ENCODE data around the gene TM9SF4.

Gene TM9SF4

GRCh38 chr20:32110173-32110704, 725 bp downstream of the TM9SF4 start:
- peak overlapping the region; percentile 98 for H2BK5ac ChIP-seq (ENCODE audit: low read depth, low read length, poor library complexity)

GRCh38 chr20:32110727-32111126, 1.2 kb downstream of the TM9SF4 start:
- Histone ChIP-seq H3K36me3 (ENCODE audit: control insufficient read depth in 1 of 2, insufficient read depth in 2 of 2, low read length in 2 of 2) (peaks cover 4 to 5% of the 10 kb centered on the region in 2 experiments), H3K18ac (ENCODE audit: low read length) (peak overlapping the region; percentile 69), H3K4ac (ENCODE audit: low read depth, low read length) (peak overlapping the region; percentile 75), H3K23ac (ENCODE audit: low read length) (no peak overlapping the region), H3K14ac (ENCODE audit: low read length) (peak overlapping the region; percentile 83), H4K91ac (ENCODE audit: low read depth, low read length) (no peak overlapping the region), H2BK5ac (ENCODE audit: low read depth, low read length, poor library complexity) (peak overlapping the region; percentile 32), H3K4me1 (ENCODE audit: control insufficient read depth in 1 of 2, insufficient read depth in 2 of 2, low read length in 2 of 2) (peaks cover 6 to 7% of the 10 kb centered on the region in 2 experiments), H3K79me2 (ENCODE audit: control insufficient read depth, insufficient read depth, low read length, poor library complexity) (peaks cover 13% of the 10 kb centered on the region), H4K8ac (ENCODE audit: low read depth, low read length) (peak overlapping the region; percentile 97), H3K27ac (ENCODE audit: low read depth, low read length) (no peak overlapping the region), H3K4me2 (ENCODE audit: low read length) (peak overlapping the region; percentile 74), H3K27me3 (ENCODE audit: insufficient read depth, low read length) (no peaks in the 10 kb centered on the region), H3K9me3 (ENCODE audit: insufficient read depth, low read depth, low read length) (no peaks in the 10 kb centered on the region), H2BK120ac (ENCODE audit: insufficient read depth, low read length, poor library complexity) (no peak overlapping the region), H3K79me1 (ENCODE audit: low read length) (peaks cover 13% of the 10 kb centered on the region), H3K9ac (ENCODE audit: low read length) (peak overlapping the region; percentile 97), H2AFZ (ENCODE audit: insufficient read depth, low read length, poor library complexity) (no peak overlapping the region), H4K12ac (ENCODE audit: low read depth, low read length) (no peak overlapping the region), H2BK12ac (ENCODE audit: low read length) (no peak overlapping the region), H2AK5ac (ENCODE audit: low read length) (no peak overlapping the region), H3K4me3 (ENCODE audit: low read depth, low read length) (no peak overlapping the region)
- WGBS (ENCODE audit: extremely low coverage, insufficient coverage, insufficient read length), result no CpG with 5 or more reads among the region's 3 CpGs
- no peak for DNase-seq

More at GRCh38 chr20:32110173-32110704, 725 bp downstream of the TM9SF4 start:
- Histone ChIP-seq H4K8ac (ENCODE audit: low read depth, low read length) (peak overlapping the region; percentile 97), H3K9ac (ENCODE audit: low read length) (peak overlapping the region; percentile 97), H3K23ac (ENCODE audit: low read length) (no peak overlapping the region), H3K14ac (ENCODE audit: low read length) (peak overlapping the region; percentile 83), H2BK12ac (ENCODE audit: low read length) (no peak overlapping the region), H4K91ac (ENCODE audit: low read depth, low read length) (peak overlapping the region; percentile 92), H3K79me1 (ENCODE audit: low read length) (peaks cover 13% of the 10 kb centered on the region), H3K36me3 (ENCODE audit: control insufficient read depth in 1 of 2, insufficient read depth in 2 of 2, low read length in 2 of 2) (peaks cover 4% of the 10 kb centered on the region in 2 experiments), H4K12ac (ENCODE audit: low read depth, low read length) (peak overlapping the region; percentile 92), H3K27ac (ENCODE audit: low read depth, low read length) (no peak overlapping the region), H2AFZ (ENCODE audit: insufficient read depth, low read length, poor library complexity) (peak overlapping the region; percentile 96), H2BK120ac (ENCODE audit: insufficient read depth, low read length, poor library complexity) (peak overlapping the region; percentile 96), H3K4me2 (ENCODE audit: low read length) (peak overlapping the region; percentile 74), H3K18ac (ENCODE audit: low read length) (peak overlapping the region; percentile 69), H3K4me3 (ENCODE audit: low read depth, low read length) (peak overlapping the region; percentile 93), H3K4me1 (ENCODE audit: control insufficient read depth in 1 of 2, insufficient read depth in 2 of 2, low read length in 2 of 2) (peaks cover 6 to 7% of the 10 kb centered on the region in 2 experiments), H3K9me3 (ENCODE audit: insufficient read depth, low read depth, low read length) (no peaks in the 10 kb centered on the region), H3K79me2 (ENCODE audit: control insufficient read depth, insufficient read depth, low read length, poor library complexity) (peaks cover 13% of the 10 kb centered on the region), H2AK5ac (ENCODE audit: low read length) (peak overlapping the region; percentile 87), H3K27me3 (ENCODE audit: insufficient read depth, low read length) (no peaks in the 10 kb centered on the region), H3K4ac (ENCODE audit: low read depth, low read length) (peak overlapping the region; percentile 75)
- no peak for DNase-seq
- WGBS (ENCODE audit: extremely low coverage, insufficient coverage, insufficient read length), result no CpG with 5 or more reads among the region's 8 CpGs

GRCh38 chr20:32111156-32111686, 1.7 kb downstream of the TM9SF4 start:
- Histone ChIP-seq H2AK5ac (ENCODE audit: low read length) (no peak overlapping the region), H3K79me2 (ENCODE audit: control insufficient read depth, insufficient read depth, low read length, poor library complexity) (peaks cover 13% of the 10 kb centered on the region), H3K9ac (ENCODE audit: low read length) (no peak overlapping the region), H3K36me3 (ENCODE audit: control insufficient read depth in 1 of 2, insufficient read depth in 2 of 2, low read length in 2 of 2) (peaks cover 4 to 5% of the 10 kb centered on the region in 2 experiments), H4K91ac (ENCODE audit: low read depth, low read length) (no peak overlapping the region), H3K27ac (ENCODE audit: low read depth, low read length) (no peak overlapping the region), H3K23ac (ENCODE audit: low read length) (no peak overlapping the region), H3K79me1 (ENCODE audit: low read length) (peaks cover 13% of the 10 kb centered on the region), H3K4me1 (ENCODE audit: control insufficient read depth in 1 of 2, insufficient read depth in 2 of 2, low read length in 2 of 2) (peaks cover 6 to 7% of the 10 kb centered on the region in 2 experiments), H2BK5ac (ENCODE audit: low read depth, low read length, poor library complexity) (no peak overlapping the region), H3K4me2 (ENCODE audit: low read length) (no peak overlapping the region), H4K12ac (ENCODE audit: low read depth, low read length) (no peak overlapping the region), H3K4ac (ENCODE audit: low read depth, low read length) (peak overlapping the region; percentile 2), H2BK120ac (ENCODE audit: insufficient read depth, low read length, poor library complexity) (no peak overlapping the region), H2BK12ac (ENCODE audit: low read length) (no peak overlapping the region), H3K18ac (ENCODE audit: low read length) (no peak overlapping the region), H4K8ac (ENCODE audit: low read depth, low read length) (no peak overlapping the region), H3K9me3 (ENCODE audit: insufficient read depth, low read depth, low read length) (no peaks in the 10 kb centered on the region), H3K4me3 (ENCODE audit: low read depth, low read length) (no peak overlapping the region), H3K27me3 (ENCODE audit: insufficient read depth, low read length) (no peaks in the 10 kb centered on the region), H2AFZ (ENCODE audit: insufficient read depth, low read length, poor library complexity) (no peak overlapping the region), H3K14ac (ENCODE audit: low read length) (no peak overlapping the region)
- no peak for DNase-seq
- no CpG with 5 or more reads among the region's 3 CpGs for WGBS (ENCODE audit: extremely low coverage, insufficient coverage, insufficient read length)

GRCh38 chr20:32111753-32112152, 2.2 kb downstream of the TM9SF4 start:
- Histone ChIP-seq H3K9ac (ENCODE audit: low read length) (no peak overlapping the region), H3K4ac (ENCODE audit: low read depth, low read length) (peak overlapping the region; percentile 2), H3K18ac (ENCODE audit: low read length) (no peak overlapping the region), H4K8ac (ENCODE audit: low read depth, low read length) (no peak overlapping the region), H2BK120ac (ENCODE audit: insufficient read depth, low read length, poor library complexity) (no peak overlapping the region), H4K12ac (ENCODE audit: low read depth, low read length) (no peak overlapping the region), H3K23ac (ENCODE audit: low read length) (no peak overlapping the region), H3K27me3 (ENCODE audit: insufficient read depth, low read length) (no peaks in the 10 kb centered on the region), H3K4me2 (ENCODE audit: low read length) (no peak overlapping the region), H4K91ac (ENCODE audit: low read depth, low read length) (no peak overlapping the region), H3K36me3 (ENCODE audit: control insufficient read depth in 1 of 2, insufficient read depth in 2 of 2, low read length in 2 of 2) (peaks cover 4 to 5% of the 10 kb centered on the region in 2 experiments), H2AK5ac (ENCODE audit: low read length) (no peak overlapping the region), H3K79me2 (ENCODE audit: control insufficient read depth, insufficient read depth, low read length, poor library complexity) (peaks cover 13% of the 10 kb centered on the region), H3K4me1 (ENCODE audit: control insufficient read depth in 1 of 2, insufficient read depth in 2 of 2, low read length in 2 of 2) (peaks cover 6 to 7% of the 10 kb centered on the region in 2 experiments), H3K14ac (ENCODE audit: low read length) (no peak overlapping the region), H2AFZ (ENCODE audit: insufficient read depth, low read length, poor library complexity) (no peak overlapping the region), H3K27ac (ENCODE audit: low read depth, low read length) (no peak overlapping the region), H3K9me3 (ENCODE audit: insufficient read depth, low read depth, low read length) (no peaks in the 10 kb centered on the region), H3K79me1 (ENCODE audit: low read length) (peaks cover 13% of the 10 kb centered on the region), H2BK12ac (ENCODE audit: low read length) (no peak overlapping the region), H3K4me3 (ENCODE audit: low read depth, low read length) (no peak overlapping the region), H2BK5ac (ENCODE audit: low read depth, low read length, poor library complexity) (no peak overlapping the region)
- DNase-seq, result no peak
- no CpG with 5 or more reads among the region's 3 CpGs for WGBS (ENCODE audit: extremely low coverage, insufficient coverage, insufficient read length)
